ENCODE results near the gene FCMR. TPM values are rescaled to one million over a fixed set of nuclear protein-coding genes. Genes with fewer than 3 reads are reported as not detected.

Gene FCMR
- total and polyA plus RNA-seq, 10 of the 15 experiments (the other 5 are each of a cell fraction or from before 2014, with no cell fraction given) = 79.7 to 245 (median 123) TPM

DNA sequence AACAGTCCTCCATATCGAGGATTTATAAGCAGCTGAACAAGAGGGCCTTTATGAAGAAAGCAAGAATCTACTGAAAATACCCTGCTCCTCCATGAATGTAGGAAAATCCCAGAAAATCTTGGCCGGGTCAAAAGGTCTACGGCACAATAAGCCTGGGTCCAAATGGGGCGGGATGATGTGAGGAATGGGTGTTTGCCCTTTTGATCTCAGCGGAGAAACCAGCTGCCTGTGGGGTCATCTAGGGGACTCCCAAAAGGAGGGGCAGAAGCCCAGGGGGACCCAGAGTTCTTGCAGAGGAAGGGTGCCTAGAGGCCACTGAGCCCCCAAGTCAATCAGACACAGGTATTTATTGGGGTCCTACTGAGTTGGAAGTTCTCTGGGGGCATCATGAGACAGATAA is 35.9 kb upstream of the FCMR start:
- no peak for FAIRE-seq
- intact Hi-C loops (cut with micrococcal nuclease; ENCODE audit: unreplicated experiment) = no loop called here
- CTCF ChIA-PET = interaction anchor here (1.1 to 3.9 kb wide), 3 partner anchors 11 to 21 kb away, joined by 4 to 26 read pairs (median 4); partner anchors contain the start of genes FCAMR and PIGR
- ATAC-seq = no peak
- H3K4me2 ChIP-seq (ENCODE audit: control insufficient read depth, insufficient read depth) = no peak overlapping the region
- H3K27ac ChIP-seq (ENCODE audit: control insufficient read depth, insufficient read depth) = no peak overlapping the region
- 82% methylated on average over 5 of the region's 5 CpGs for WGBS (ENCODE audit: insufficient coverage, insufficient replicate concordance, low lambda C conversion rate, missing lambda C conversion rate)
- H3K27me3 ChIP-seq (replicated peaks in 1 of 2; ENCODE audit: control insufficient read depth in 2 of 2, insufficient read depth in 2 of 2, low read length in 1 of 2) = no peaks in the 10 kb centered on the region
- in situ Hi-C loops (cut with MboI) = no loop called here
- SMC1A ChIA-PET (ENCODE audit: uncharacterized antibody, unreplicated experiment) = interaction anchor here (1.2 to 1.8 kb wide), 3 partner anchors 13 to 41 kb away, joined by 3 to 8 read pairs (median 5); partner anchors contain the start of gene FCAMR
- POLR2A ChIA-PET = interaction anchor here (0.6 to 1.5 kb wide), 3 partner anchors 29 to 37 kb away, joined by 3 read pairs; no protein-coding TSS in a partner anchor
- H4K20me1 ChIP-seq (ENCODE audit: control insufficient read depth, insufficient read depth) = no peaks in the 10 kb centered on the region
- no peaks in the 10 kb centered on the region for H3K79me2 ChIP-seq (ENCODE audit: control insufficient read depth, insufficient read depth, low read length)
- no peak for DNase-seq (ENCODE audit: low read depth, low spot score)
- no peak overlapping the region for H3K9ac ChIP-seq (ENCODE audit: control insufficient read depth, insufficient read depth, low read length)
- no peaks in the 10 kb centered on the region for H3K9me3 ChIP-seq (replicated peaks; ENCODE audit: control insufficient read depth, insufficient read depth, low read length)
- H3K36me3 ChIP-seq (ENCODE audit: control insufficient read depth in 2 of 2, insufficient read depth in 2 of 2, low read length in 1 of 2) = no peaks in the 10 kb centered on the region
- no peak overlapping the region for H2AFZ ChIP-seq (ENCODE audit: control insufficient read depth, low read depth, low read length)
- TF ChIP-seq IKZF1 (conservative IDR thresholded peaks at IDR 0.05) (no peak), ZNF24 (IDR thresholded peaks at IDR 0.05) (no peak), HCFC1 (IDR thresholded peaks at IDR 0.05; ENCODE audit: low read length) (no peak), MEF2A (IDR thresholded peaks at IDR 0.05; ENCODE audit: insufficient read depth, low read depth, low read length) (no peak)
- TF ChIP-seq, protein P1, sequence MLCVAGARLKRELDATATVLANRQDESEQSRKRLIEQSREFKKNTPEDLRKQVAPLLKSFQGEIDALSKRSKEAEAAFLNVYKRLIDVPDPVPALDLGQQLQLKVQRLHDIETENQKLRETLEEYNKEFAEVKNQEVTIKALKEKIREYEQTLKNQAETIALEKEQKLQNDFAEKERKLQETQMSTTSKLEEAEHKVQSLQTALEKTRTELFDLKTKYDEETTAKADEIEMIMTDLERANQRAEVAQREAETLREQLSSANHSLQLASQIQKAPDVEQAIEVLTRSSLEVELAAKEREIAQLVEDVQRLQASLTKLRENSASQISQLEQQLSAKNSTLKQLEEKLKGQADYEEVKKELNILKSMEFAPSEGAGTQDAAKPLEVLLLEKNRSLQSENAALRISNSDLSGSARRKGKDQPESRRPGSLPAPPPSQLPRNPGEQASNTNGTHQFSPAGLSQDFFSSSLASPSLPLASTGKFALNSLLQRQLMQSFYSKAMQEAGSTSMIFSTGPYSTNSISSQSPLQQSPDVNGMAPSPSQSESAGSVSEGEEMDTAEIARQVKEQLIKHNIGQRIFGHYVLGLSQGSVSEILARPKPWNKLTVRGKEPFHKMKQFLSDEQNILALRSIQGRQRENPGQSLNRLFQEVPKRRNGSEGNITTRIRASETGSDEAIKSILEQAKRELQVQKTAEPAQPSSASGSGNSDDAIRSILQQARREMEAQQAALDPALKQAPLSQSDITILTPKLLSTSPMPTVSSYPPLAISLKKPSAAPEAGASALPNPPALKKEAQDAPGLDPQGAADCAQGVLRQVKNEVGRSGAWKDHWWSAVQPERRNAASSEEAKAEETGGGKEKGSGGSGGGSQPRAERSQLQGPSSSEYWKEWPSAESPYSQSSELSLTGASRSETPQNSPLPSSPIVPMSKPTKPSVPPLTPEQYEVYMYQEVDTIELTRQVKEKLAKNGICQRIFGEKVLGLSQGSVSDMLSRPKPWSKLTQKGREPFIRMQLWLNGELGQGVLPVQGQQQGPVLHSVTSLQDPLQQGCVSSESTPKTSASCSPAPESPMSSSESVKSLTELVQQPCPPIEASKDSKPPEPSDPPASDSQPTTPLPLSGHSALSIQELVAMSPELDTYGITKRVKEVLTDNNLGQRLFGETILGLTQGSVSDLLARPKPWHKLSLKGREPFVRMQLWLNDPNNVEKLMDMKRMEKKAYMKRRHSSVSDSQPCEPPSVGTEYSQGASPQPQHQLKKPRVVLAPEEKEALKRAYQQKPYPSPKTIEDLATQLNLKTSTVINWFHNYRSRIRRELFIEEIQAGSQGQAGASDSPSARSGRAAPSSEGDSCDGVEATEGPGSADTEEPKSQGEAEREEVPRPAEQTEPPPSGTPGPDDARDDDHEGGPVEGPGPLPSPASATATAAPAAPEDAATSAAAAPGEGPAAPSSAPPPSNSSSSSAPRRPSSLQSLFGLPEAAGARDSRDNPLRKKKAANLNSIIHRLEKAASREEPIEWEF (IDR thresholded peaks at IDR 0.05; ENCODE audit: insufficient replicate concordance, low read depth, low read length) = no peak
- TF ChIP-seq, protein P2, sequence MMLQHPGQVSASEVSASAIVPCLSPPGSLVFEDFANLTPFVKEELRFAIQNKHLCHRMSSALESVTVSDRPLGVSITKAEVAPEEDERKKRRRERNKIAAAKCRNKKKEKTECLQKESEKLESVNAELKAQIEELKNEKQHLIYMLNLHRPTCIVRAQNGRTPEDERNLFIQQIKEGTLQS (IDR thresholded peaks at IDR 0.05; ENCODE audit: borderline replicate concordance, extremely low read depth, low read depth, low read length) = no peak
- H3K4me3 ChIP-seq = no peak overlapping the region
- no TSS peak for BruUV-seq (replicated peaks)
- RAD21 ChIA-PET (ENCODE audit: unreplicated experiment) = no interaction called here
- peaks cover 29% of the 10 kb centered on the region for H3K4me1 ChIP-seq (ENCODE audit: control insufficient read depth, insufficient read depth, low read length)

All from GM12878 (cell line).